Bronchial epithelial cell (primary cell): ENCODE measurements around the gene ARHGAP6. TPM values are rescaled to one million over a fixed set of nuclear protein-coding genes. Genes with fewer than 3 reads are reported as not detected.
"Not testable (repeated sequence)": the region's sequence is repeated elsewhere in the genome, so short reads cannot be mapped to it uniquely, and the experiment has no call there.

ENCODE experiments used
- DNase-seq: peaks from one replicate; pipeline ENCODE4 v3.0.0-alpha.2; 2010; ENCODE audit warnings: low read depth
- FAIRE-seq: peaks from 2 replicates; lab custom pipeline; 2011; peaks lifted over from hg19 to GRCh38; lab: Jason Lieb, UNC
- H3K27me3 ChIP-seq: 2 replicates; pipeline ENCODE4 v1.5.1; 2011; ENCODE audit warnings: low read length; ENCODE audit not compliant: control insufficient read depth, insufficient read depth
- H3K36me3 ChIP-seq: 2 replicates; pipeline ENCODE4 v1.5.1; 2011; ENCODE audit warnings: low read length; ENCODE audit not compliant: control insufficient read depth, insufficient read depth
- H3K4me3 ChIP-seq: 2 replicates; pipeline ENCODE4 v1.5.1; 2011; ENCODE audit warnings: mild to moderate bottlenecking, low read depth, low read length, control low read depth
- CTCF ChIP-seq: IDR thresholded peaks from 2 replicates; pipeline ENCODE4 v1.5.1; 2011; ENCODE audit warnings: mild to moderate bottlenecking, moderate library complexity, low read length, control low read depth, inconsistent platforms; ENCODE audit not compliant: insufficient read depth, severe bottlenecking
- total RNA-seq: library from RNA; depleted of rRNA; stranded (reverse); fragments of >200 nt; gene quantifications from 2 replicates; pipeline ENCODE4 v1.2.1, GENCODE V29; 2014

The ARHGAP6 gene
- total RNA-seq, 1 donor from 2014 or later = under 0.01 TPM

DNA sequence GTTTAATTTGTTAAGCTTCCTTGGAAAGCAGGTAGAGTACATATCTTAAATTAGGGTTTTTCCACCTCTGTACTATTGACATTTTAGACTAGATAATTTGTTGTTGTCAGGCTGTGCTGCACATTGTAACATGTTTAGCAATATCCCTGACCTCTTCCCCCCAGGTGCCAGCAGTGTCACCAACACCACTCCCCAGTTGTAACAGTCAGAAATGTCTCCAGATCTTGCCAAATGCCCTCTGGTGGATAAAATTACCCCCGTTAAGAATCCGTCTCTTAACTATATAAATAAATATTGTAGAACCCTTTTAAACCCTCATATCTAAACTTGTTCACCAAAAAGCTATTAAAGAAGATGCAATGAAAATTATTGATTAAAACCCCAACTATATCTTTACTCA lies 161.5 kb downstream of the ARHGAP6 start:
- FAIRE-seq = no peak
- TF ChIP-seq CTCF = no peak
- H3K27me3 ChIP-seq = no peaks in the 10 kb centered on the region
- DNase-seq = no peak
- no peak overlapping the region for H3K4me3 ChIP-seq
- H3K36me3 ChIP-seq = no peaks in the 10 kb centered on the region

DNA sequence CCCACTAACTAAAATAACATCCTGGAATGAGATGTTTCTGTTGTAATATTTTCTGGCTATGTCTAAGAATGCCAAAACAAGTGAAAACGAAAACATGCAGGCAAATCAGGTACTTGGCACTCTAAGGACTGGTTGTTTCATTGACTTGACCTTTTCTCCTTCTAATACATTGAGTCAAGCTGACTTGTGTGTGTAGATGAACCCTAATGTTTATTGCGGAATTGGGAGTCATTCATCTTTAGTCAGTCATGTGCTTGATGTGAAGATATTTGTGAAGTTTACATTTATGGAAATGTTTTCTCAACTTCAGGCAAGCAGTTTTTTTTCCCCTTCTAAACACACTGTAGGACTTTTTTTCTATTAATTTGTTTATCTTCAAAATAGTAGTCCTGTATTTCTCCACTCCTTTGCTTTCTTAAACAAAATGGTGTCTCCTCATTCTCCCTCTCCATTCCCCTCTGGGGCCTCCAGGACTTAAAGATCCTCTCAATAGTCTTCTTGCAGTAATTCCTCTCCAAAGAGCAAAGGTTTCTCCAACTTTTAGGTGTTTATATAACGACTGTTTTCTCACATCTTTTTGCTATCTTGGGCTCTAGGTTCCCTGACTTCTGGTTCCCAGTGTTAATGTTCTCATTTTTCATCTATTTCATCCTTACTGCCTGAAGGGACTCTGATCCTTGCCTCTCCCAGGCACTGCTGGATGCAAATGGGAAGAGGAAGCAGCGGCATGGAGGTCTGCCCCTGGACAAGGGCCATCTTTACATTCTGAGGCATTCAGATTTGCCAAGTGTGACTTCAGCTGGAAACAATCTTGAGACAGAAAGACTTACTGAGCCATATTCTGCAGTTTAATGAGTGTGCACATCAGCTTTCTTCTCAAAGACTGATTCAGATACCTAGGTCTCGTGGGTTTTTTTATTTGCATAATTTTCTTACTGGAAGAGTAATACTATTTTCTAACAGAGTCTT lies 166.4 kb downstream of the ARHGAP6 start:
- DNase-seq = no peak
- Histone ChIP-seq H3K4me3 (no peak overlapping the region), H3K36me3 (no peaks in the 10 kb centered on the region), H3K27me3 (no peaks in the 10 kb centered on the region)
- no peak for TF ChIP-seq CTCF
- no peak for FAIRE-seq

GRCh38 chrX:11491375-11491774 lies 174.3 kb downstream of the ARHGAP6 start:
- H3K27me3 ChIP-seq, H3K36me3 ChIP-seq, DNase-seq, FAIRE-seq, H3K4me3 ChIP-seq: not testable (repeated sequence)

DNA sequence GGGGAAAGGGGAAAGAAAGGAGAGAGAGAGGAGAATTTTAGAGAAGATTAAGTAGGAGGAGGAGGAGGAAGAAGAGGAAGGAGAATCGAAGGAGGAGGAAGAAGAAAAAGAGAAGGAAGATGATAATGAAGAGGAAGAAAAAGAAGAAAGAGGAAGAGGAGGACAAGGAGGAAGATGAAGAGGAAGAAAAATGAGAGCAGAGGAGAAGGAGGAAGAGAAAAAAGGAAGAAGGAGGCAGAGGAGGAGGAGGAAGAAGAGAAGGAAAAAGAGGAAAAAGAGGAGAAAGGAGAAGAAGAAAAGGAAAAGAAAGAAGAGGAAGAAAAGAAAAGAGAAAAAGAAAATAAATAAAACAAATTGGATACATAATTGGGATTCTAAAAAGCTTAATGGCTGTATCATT lies 181.4 kb downstream of the ARHGAP6 start:
- no peak for DNase-seq
- peaks cover 2% of the 10 kb centered on the region for H3K27me3 ChIP-seq
- H3K36me3 ChIP-seq = no peaks in the 10 kb centered on the region
- FAIRE-seq = no peak
- no peak overlapping the region for H3K4me3 ChIP-seq
- no peak for TF ChIP-seq CTCF

DNA sequence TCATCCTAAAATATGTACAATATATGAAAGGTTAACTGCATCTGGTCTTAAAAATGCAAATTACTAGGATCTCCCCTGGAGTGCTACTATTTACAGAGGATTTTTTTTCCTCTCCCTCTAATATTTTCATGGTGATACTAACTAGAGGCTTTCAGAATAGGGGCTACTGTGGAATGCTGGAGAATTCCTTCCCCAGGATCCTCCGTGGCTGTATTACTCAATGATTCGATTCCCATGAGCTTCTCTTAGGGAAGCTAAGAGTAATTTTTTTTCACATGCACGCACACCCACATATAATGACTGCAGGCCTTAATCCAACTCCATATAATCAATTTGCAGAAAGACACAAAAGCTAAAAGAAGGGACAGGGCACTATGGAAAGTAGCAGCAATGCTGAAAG lies 184.7 kb downstream of the ARHGAP6 start:
- no peaks in the 10 kb centered on the region for H3K36me3 ChIP-seq
- FAIRE-seq (no peak), DNase-seq (no peak)
- H3K4me3 ChIP-seq = no peak overlapping the region
- no peak for TF ChIP-seq CTCF
- H3K27me3 ChIP-seq = peaks cover 2% of the 10 kb centered on the region

GRCh38 chrX:11480626-11481025 lies 185.1 kb downstream of the ARHGAP6 start:
- no peak for FAIRE-seq

More at GRCh38 chrX:11480626-11481025, 185.1 kb downstream of the ARHGAP6 start:
- Histone ChIP-seq H3K36me3 (no peaks in the 10 kb centered on the region), H3K4me3 (no peak overlapping the region), H3K27me3 (peaks cover 2% of the 10 kb centered on the region)
- no peak for TF ChIP-seq CTCF
- no peak for DNase-seq
